Effector memory CD4-positive, alpha-beta T cell (primary cell): ENCODE data around the gene CTBP2.

Experiments
- DNase-seq, 3 donors: peaks; one replicate each; pipeline ENCODE4 v3.0.0-alpha.2; 2020
- H3K27ac ChIP-seq: 2 replicates; pipeline ENCODE4 v1.7.0; 2013; ENCODE audit warnings: mild to moderate bottlenecking, low read length, moderate library complexity; ENCODE audit not compliant: insufficient read depth, poor library complexity, severe bottlenecking
- H3K27me3 ChIP-seq: replicated peaks from 2 replicates; pipeline ENCODE4 v1.7.0; 2013; ENCODE audit warnings: mild to moderate bottlenecking, low read length; ENCODE audit not compliant: insufficient read depth, control insufficient read depth, poor library complexity, severe bottlenecking
- H3K36me3 ChIP-seq: 2 replicates; pipeline ENCODE4 v1.7.0; 2013; ENCODE audit warnings: mild to moderate bottlenecking, low read length, moderate library complexity; ENCODE audit not compliant: control insufficient read depth, insufficient read depth
- H3K4me1 ChIP-seq: 2 replicates; pipeline ENCODE4 v1.7.0; 2013; ENCODE audit warnings: low read length, mild to moderate bottlenecking; ENCODE audit not compliant: control insufficient read depth, insufficient read depth, poor library complexity, severe bottlenecking
- H3K4me3 ChIP-seq: 2 replicates; pipeline ENCODE4 v1.7.0; 2013; ENCODE audit warnings: low read length, low read depth, mild to moderate bottlenecking; ENCODE audit not compliant: insufficient read depth, poor library complexity, severe bottlenecking
- H3K9me3 ChIP-seq: 2 replicates; pipeline ENCODE4 v1.7.0; 2013; ENCODE audit warnings: mild to moderate bottlenecking, low read length, moderate library complexity; ENCODE audit not compliant: control insufficient read depth

The CTBP2 gene

DNA sequence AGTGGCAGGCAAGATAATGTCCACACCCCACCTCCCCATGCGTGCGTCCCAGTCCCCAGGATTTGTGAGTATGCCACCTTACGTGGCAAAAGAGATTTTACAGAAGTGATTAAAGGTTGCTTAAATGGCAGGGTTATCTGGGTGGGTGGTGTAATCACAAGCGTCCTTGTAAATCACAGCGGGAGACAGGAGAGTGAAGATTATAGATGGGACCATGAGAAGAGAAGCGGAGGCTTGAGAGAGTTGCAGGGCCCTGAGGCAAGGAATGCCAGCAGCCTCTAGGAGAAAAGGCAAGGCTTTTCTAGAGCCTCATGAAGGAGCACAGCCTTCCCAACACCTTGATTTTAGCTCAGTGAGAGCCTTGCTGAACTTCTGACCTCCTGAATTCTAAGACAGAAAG is 208.2 kb downstream of the CTBP2 start:
- DNase-seq: no peak
- Histone ChIP-seq H3K9me3 (no peaks in the 10 kb centered on the region), H3K36me3 (peaks cover 4% of the 10 kb centered on the region), H3K4me1 (no peaks in the 10 kb centered on the region), H3K27me3 (no peaks in the 10 kb centered on the region), H3K27ac (no peak overlapping the region), H3K4me3 (no peak overlapping the region)

DNA sequence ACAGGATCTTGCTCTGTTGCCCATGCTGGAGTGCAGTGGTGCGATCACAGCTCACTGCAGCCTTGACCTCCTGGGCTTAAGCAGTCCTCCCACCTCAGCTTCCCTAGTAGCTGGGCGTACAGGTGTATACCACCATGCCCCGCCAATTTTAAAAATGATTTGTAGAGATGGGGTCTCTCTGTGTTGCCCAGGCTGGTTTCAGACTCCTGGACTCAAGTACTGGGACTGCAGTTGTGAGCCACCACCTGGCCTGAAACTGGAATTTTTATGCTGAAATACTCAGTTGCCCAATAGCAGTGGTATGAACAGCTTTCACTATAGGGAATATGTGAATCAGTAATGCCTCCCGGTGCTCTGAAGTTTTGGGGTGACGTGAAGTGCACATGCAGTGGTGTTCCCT is 210.8 kb downstream of the CTBP2 start:
- no peaks in the 10 kb centered on the region for H3K4me1 ChIP-seq
- no peak overlapping the region for H3K27ac ChIP-seq
- no peak overlapping the region for H3K4me3 ChIP-seq
- peaks cover 9% of the 10 kb centered on the region for H3K36me3 ChIP-seq
- DNase-seq: no peak
- no peaks in the 10 kb centered on the region for H3K9me3 ChIP-seq
- H3K27me3 ChIP-seq: no peaks in the 10 kb centered on the region

DNA sequence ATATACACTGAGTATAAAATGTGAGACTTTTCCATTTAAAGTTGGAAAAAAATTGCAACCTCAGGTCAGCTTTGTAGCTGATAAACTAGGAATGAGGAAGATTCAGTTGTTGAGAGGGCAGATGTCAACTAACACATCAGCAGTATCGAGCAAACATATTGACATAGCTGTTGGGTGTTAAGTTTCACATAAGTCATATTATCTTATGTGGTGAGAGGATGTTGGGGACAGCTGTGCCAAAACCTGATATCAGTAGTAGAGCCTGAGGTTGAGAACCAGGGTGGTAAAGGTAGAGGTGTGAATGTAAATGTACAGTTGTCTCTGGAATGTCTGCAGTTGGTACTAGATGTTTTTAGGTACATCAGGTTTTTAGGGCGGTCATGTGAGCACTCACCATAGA is 213.4 kb downstream of the CTBP2 start:
- Histone ChIP-seq H3K4me1 (no peaks in the 10 kb centered on the region), H3K27ac (no peak overlapping the region), H3K4me3 (no peak overlapping the region), H3K36me3 (peaks cover 14% of the 10 kb centered on the region), H3K27me3 (no peaks in the 10 kb centered on the region), H3K9me3 (no peaks in the 10 kb centered on the region)
- no peak for DNase-seq

DNA sequence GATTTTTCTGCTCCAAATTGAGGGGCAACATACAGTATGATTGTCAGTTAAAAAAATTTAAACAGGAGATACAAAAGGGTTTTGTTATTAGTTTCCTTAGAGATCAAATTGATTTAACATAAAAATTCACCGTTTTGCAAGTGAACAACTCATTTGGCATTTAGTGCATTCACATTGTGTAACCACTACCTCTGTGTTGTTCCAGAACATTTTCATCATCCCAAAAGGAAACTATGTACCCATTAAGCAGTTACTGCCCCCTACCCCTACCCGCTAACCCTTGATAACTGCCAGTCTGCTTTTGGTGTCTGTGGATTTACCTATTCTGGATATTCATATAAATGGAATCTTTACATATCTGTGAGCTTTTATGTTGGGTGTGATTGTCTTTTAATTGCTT is 215.4 kb downstream of the CTBP2 start:
- H3K27me3 ChIP-seq: no peaks in the 10 kb centered on the region
- DNase-seq: no peak
- H3K4me3 ChIP-seq: no peak overlapping the region
- H3K36me3 ChIP-seq: peaks cover 14% of the 10 kb centered on the region
- H3K27ac ChIP-seq: no peak overlapping the region
- H3K9me3 ChIP-seq: no peaks in the 10 kb centered on the region
- H3K4me1 ChIP-seq: no peaks in the 10 kb centered on the region

DNA sequence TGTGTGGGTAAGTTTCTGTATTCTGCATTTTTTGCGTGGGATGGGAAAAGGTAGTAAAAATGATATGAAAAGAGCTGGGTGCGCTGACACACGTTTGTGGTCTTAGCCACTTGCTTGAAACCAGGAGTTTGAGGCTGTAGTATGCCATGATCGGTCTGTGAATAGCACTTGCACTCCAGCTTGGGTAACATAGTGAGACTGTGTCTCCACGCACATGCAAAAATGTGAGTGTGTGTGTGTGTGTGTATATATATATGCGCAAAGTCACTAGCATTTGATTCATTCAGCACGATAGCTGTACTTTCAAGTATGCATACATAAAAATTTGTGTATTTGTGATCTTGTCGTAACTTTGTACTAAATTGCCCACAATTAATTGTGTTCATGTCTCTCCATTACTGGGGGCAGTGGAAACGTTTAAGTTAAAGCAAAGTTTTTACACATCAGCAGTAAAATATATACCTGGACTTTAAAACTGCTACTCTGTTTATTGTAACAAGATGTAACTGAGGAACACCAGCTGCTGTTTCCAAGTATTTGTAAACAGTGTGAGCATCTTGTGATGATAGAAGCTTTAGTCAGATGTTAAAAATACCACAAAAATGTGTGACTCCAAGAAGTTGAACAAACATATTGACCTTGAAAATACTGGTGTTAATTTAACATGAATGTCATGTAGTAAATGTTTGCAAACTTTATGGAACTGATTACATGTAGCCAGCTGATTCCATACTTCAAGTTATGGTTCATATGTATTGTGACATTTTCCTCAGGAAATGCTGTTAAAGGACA is 216.9 kb downstream of the CTBP2 start:
- no peak overlapping the region for H3K27ac ChIP-seq
- DNase-seq: no peak

DNA sequence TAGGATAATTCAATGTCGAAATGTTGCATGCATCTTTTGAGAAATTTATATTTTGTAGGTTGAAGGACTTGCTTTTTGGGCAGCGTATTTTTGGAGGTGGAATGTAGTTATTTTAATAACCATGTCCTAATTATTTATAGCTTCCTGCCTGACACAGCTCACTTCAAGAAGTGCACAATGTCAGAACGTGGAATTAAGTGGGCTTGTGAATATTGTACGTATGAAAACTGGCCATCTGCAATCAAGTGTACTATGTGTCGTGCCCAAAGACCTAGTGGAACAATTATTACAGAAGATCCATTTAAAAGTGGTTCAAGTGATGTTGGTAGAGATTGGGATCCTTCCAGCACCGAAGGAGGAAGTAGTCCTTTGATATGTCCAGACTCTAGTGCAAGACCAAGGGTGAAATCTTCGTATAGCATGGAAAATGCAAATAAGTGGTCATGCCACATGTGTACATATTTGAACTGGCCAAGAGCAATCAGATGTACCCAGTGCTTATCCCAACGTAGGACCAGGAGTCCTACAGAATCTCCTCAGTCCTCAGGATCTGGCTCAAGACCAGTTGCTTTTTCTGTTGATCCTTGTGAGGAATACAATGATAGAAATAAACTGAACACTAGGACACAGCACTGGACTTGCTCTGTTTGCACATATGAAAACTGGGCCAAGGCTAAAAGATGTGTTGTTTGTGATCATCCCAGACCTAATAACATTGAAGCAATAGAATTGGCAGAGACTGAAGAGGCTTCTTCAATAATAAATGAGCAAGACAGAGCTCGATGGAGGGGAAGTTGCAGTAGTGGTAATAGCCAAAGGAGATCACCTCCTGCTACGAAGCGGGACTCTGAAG is 217.8 kb downstream of the CTBP2 start:
- no peak for DNase-seq
- no peaks in the 10 kb centered on the region for H3K9me3 ChIP-seq
- peaks cover 14% of the 10 kb centered on the region for H3K36me3 ChIP-seq
- H3K27ac ChIP-seq: no peak overlapping the region
- H3K4me3 ChIP-seq: no peak overlapping the region
- H3K27me3 ChIP-seq: no peaks in the 10 kb centered on the region
- H3K4me1 ChIP-seq: no peaks in the 10 kb centered on the region

More for the DNA sequence above, 216.9 kb downstream of the CTBP2 start:
- H3K4me1 ChIP-seq: no peaks in the 10 kb centered on the region
- peaks cover 14% of the 10 kb centered on the region for H3K36me3 ChIP-seq
- H3K27me3 ChIP-seq: no peaks in the 10 kb centered on the region
- no peak overlapping the region for H3K4me3 ChIP-seq
- H3K9me3 ChIP-seq: no peaks in the 10 kb centered on the region

DNA sequence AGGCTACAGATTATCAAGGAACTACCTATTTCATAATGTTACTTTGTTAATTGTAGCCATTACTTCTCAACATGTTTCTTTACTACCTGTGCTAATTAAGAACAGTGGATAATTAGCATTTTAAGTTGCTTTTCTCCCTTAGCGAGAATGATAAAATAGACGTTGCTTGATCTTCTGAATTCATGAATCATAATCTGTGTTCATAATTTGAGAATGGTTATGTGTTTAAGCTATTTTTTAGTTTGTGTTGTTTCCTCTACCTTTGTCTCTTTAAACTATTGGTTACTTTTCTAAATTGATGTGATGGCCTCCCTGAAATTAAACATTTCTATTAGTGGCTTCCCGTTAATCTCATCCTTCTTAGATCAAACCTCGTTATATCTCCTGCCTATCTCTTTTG is 218.5 kb downstream of the CTBP2 start, which contains the start of gene ZRANB1:
ZRANB1 (plus strand) TSS at position 301 of the 400 bp plus-strand sequence. CDS start 371 bp downstream, outside the sequence.
- DNase-seq: no peak
- Histone ChIP-seq H3K36me3 (peaks cover 14% of the 10 kb centered on the region), H3K4me3 (no peak within 1 kb of the TSS), H3K27me3 (no peaks in the 10 kb centered on the region), H3K9me3 (no peaks in the 10 kb centered on the region), H3K27ac (no peak within 1 kb of the TSS), H3K4me1 (no peaks in the 10 kb centered on the region)

DNA sequence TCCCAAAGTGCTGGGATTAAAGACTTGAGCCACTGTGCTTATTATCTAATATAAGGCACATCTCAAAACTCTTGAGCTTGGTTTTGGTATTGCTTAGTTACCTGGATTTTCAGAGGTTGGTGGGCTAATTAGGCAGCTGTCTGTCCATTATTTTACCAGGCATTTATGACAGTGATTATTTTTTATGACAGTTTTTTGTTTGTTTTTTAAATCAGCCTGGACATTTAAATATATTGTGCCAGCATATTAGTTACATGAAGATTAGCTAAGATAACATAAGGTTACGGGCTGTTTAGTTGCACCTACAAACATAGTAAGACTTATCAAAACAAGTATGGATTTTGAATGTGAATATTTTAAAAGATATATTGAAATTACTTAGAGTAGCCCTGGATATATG is 221.1 kb downstream of the CTBP2 start:
- Histone ChIP-seq H3K4me1 (no peaks in the 10 kb centered on the region), H3K27ac (no peak overlapping the region), H3K27me3 (no peaks in the 10 kb centered on the region), H3K36me3 (peaks cover 4% of the 10 kb centered on the region), H3K9me3 (no peaks in the 10 kb centered on the region), H3K4me3 (no peak overlapping the region)
- no peak for DNase-seq

DNA sequence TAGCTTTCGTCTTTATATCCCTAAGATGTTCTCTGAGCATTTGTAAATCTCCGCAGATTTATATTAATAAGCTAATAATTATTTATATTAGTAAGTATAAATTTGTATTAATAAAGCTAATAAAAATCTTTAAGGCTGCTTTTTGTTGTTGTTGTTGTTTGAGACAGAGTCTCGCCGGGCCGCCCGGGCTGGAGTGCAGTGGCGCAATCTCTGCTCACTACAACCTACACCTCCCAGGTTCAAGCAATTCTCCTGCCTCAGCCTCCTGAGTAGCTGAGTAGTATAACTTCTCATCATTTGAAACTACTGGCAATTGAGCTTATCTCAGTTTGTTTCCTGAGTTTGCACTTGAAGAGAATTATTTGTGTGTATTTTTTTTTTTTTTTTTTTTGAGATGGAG is 223.6 kb downstream of the CTBP2 start:
- Histone ChIP-seq H3K9me3 (no peaks in the 10 kb centered on the region), H3K36me3 (no peaks in the 10 kb centered on the region), H3K27ac (no peak overlapping the region), H3K27me3 (no peaks in the 10 kb centered on the region), H3K4me1 (no peaks in the 10 kb centered on the region), H3K4me3 (no peak overlapping the region)
- no peak for DNase-seq

DNA sequence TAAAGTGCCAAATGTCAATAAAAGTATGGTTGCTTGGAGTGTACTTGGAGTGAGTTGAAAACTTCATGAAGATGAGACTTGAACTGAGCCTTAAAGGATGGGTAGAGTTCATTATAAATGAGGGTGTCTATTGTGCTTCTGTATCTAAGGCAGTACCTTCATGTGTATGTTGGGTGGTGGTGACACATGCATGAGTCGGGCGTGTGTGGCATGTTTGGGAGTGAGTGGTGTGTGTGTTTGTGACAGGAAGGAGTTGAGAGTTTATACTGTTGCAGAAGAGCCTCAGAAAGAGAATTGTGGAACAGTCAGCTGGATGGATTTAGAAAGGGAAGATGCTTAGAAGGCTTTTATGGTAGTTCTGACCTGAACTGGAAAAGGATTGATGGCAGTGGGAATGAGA is 224.4 kb downstream of the CTBP2 start:
- Histone ChIP-seq H3K27ac (no peak overlapping the region), H3K4me1 (no peaks in the 10 kb centered on the region), H3K36me3 (no peaks in the 10 kb centered on the region), H3K9me3 (no peaks in the 10 kb centered on the region), H3K4me3 (no peak overlapping the region), H3K27me3 (no peaks in the 10 kb centered on the region)
- no peak for DNase-seq
